Esophagus squamous epithelium (tissue), 5 donors: Measurements from ENCODE around the gene OR10AD1. TPM values are rescaled to one million over a fixed set of nuclear protein-coding genes. Genes with fewer than 3 reads are reported as not detected.

Source experiments
- DNase-seq: peaks from one replicate; lab custom pipeline; 2025; lab: John Stamatoyannopoulos, UW
- H3K27ac ChIP-seq, 4 donors: fragments of 200-600 bp; sonication (generic); one replicate each; pipeline ENCODE4 v1.5.1; 2016 to 2019; ENCODE audit warnings: mild to moderate bottlenecking in 1 of 4
- H3K27me3 ChIP-seq, 4 donors: fragments of 200-600 bp; sonication (generic); 1 replicate in 3 of 4; 2 replicates in 1 of 4; pipeline versions ENCODE4 v1.5.1 to v1.6.0; 2017 to 2021; ENCODE audit warnings: antibody characterized with exemption in 1 of 4
- H3K36me3 ChIP-seq, 3 donors: fragments of 200-600 bp; sonication (generic); one replicate each; pipeline ENCODE4 v1.5.1; 2016 to 2019
- H3K4me1 ChIP-seq, 3 donors: fragments of 200-600 bp; sonication (generic); one replicate each; pipeline ENCODE4 v1.5.1; 2017 to 2019
- H3K4me3 ChIP-seq, 4 donors: fragments of 200-600 bp; sonication (generic); 1 replicate in 3 of 4; 2 replicates in 1 of 4; pipeline ENCODE4 v1.5.1; 2016 to 2019; ENCODE audit warnings: mild to moderate bottlenecking in 2 of 4, moderate library complexity in 1 of 4
- H3K9me3 ChIP-seq, 3 donors: fragments of 200-600 bp; sonication (generic); one replicate each; pipeline ENCODE4 v1.5.1; 2016 to 2019
- CTCF ChIP-seq, 6 experiments: fragments of 450-650 bp in 4 of 6; fragments of 200-600 bp in 2 of 6; sonication (generic) in 2 of 6; IDR thresholded peaks; one replicate each; pipeline ENCODE4 v1.5.1; 2016 to 2019; ENCODE audit warnings: antibody characterized with exemption in 6 of 6, mild to moderate bottlenecking in 4 of 6, moderate library complexity in 4 of 6
- POLR2A ChIP-seq, 4 donors: fragments of 450-650 bp; IDR thresholded peaks; one replicate each; pipeline ENCODE4 v1.6.1; 2017; ENCODE audit warnings: antibody characterized with exemption in 4 of 4, mild to moderate bottlenecking in 4 of 4, moderate library complexity in 3 of 4
- WGBS, 2 donors: methylation state at CpG; one replicate each; pipeline ENCODE4 v1.1.5; 2018; 5-methylcytosine and 5-hydroxymethylcytosine counted together
- intact Hi-C: fragments of 100-400 bp; cut with DNase I; formaldehyde crosslinking; loops from one replicate; pipeline ENCODE4 v1.15.0; 2022
- total RNA-seq, 4 donors: library from RNA; depleted of rRNA; stranded (reverse); fragments of >200 nt; gene quantifications; one replicate each; pipeline ENCODE4 v1.1.0, GENCODE V29; 2016
- donor health status: DM: yes; HTN: yes; CAD: no.

The OR10AD1 gene
- total RNA-seq, 4 donors from 2014 or later: not detected

DNA sequence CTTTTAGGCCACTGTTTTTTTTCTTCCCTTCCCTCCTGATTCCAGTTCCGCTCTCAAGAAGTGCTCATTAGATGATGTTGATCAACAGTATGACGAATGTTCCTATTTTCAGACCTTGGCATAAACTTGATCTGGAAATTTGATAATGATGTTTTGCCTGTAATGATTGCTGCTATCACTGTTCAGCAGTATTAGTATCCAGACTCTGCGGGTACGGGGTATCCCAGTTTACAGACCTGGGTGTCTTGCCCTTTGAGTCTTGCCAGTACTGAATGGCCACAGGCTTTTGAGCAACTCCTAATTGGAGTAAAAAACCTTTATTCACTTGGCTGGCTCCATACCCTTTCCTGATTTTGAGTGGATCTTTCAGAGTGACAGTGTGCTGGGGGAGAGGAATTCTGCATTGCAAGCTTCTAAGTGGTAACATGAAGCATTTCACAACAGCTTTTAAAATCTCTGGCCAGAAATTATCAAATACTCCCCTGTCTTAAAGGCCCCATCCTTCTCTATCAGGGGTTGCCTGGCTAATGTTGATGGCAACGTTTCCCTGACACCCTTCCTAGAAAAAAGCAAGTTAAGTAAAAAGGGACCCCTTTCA is 39.8 kb downstream of the OR10AD1 start:
- intact Hi-C loops: loop anchor here (10.0 kb wide), 1 partner anchor 198 kb away; the partner anchor contains the start of gene TMEM106C
- TF ChIP-seq CTCF (IDR thresholded peaks at IDR 0.05) (no peak), POLR2A (IDR thresholded peaks at IDR 0.05) (no peak)
- peaks cover 0 to under 1% (median 0%) of the 10 kb centered on the region in 3 donors for H3K4me1 ChIP-seq
- H3K4me3 ChIP-seq: no peak overlapping the region
- peaks cover 0 to 28% (median 1%) of the 10 kb centered on the region in 4 donors for H3K27me3 ChIP-seq
- 59 to 64% methylated on average over 5 of the region's 5 CpGs for WGBS, 2 donors
- no peaks in the 10 kb centered on the region for H3K9me3 ChIP-seq
- no peak overlapping the region for H3K27ac ChIP-seq
- no peaks in the 10 kb centered on the region for H3K36me3 ChIP-seq
- DNase-seq: no peak

- 35% methylated on average over 2 of the region's 2 CpGs; no CpG with 5 or more reads in 1 of the 2 donors for WGBS, 2 donors
- TF ChIP-seq POLR2A (IDR thresholded peaks at IDR 0.05) (no peak), CTCF (IDR thresholded peaks at IDR 0.05) (no peak)
- Histone ChIP-seq H3K4me3 (no peak overlapping the region), H3K4me1 (peaks cover 3 to 18% (median 9%) of the 10 kb centered on the region in 3 donors), H3K27me3 (peaks cover 0 to 15% (median 1%) of the 10 kb centered on the region in 4 donors), H3K36me3 (no peaks in the 10 kb centered on the region), H3K27ac (no peak overlapping the region), H3K9me3 (no peaks in the 10 kb centered on the region)
- DNase-seq: no peak
- intact Hi-C loops: loop anchor here (10.0 kb wide), 1 partner anchor 196 kb away; the partner anchor contains the start of gene TMEM106C
These were observed 42.3 kb downstream of the OR10AD1 start for GRCh38 chr12:48160807-48161206.

- DNase-seq: no peak
- TF ChIP-seq POLR2A (IDR thresholded peaks at IDR 0.05) (no peak), CTCF (IDR thresholded peaks at IDR 0.05) (no peak)
- WGBS, 2 donors: 77 to 82% methylated on average over 5 of the region's 5 CpGs
These were observed 43.0 kb downstream of the OR10AD1 start for GRCh38 chr12:48160046-48160445.

GRCh38 chr12:48157889-48158370 is 45.2 kb downstream of the OR10AD1 start:
- H3K36me3 ChIP-seq: peaks cover 0 to 16% (median 0%) of the 10 kb centered on the region in 3 donors
- no peak for DNase-seq
- no peaks in the 10 kb centered on the region for H3K9me3 ChIP-seq
- peaks cover 3 to 23% (median 9%) of the 10 kb centered on the region in 3 donors for H3K4me1 ChIP-seq
- H3K27ac ChIP-seq: peak overlapping the region; percentile 83 to 92 (median 87)
- intact Hi-C loops: no loop called here
- H3K4me3 ChIP-seq: peak overlapping the region; percentile 67 to 99 (median 79)
- TF ChIP-seq CTCF (IDR thresholded peaks at IDR 0.05) (no peak), POLR2A (IDR thresholded peaks at IDR 0.05) (no peak)
- 49 to 59% methylated on average over 3 of the region's 3 CpGs for WGBS, 2 donors
- H3K27me3 ChIP-seq: peaks cover 0 to 2% (median 0%) of the 10 kb centered on the region in 4 donors

More at GRCh38 chr12:48160046-48160445, 43.0 kb downstream of the OR10AD1 start:
- H3K9me3 ChIP-seq: no peaks in the 10 kb centered on the region
- intact Hi-C loops: loop anchor here (10.0 kb wide), 1 partner anchor 195 kb away; the partner anchor contains the start of gene TMEM106C
- no peaks in the 10 kb centered on the region for H3K36me3 ChIP-seq
- H3K4me1 ChIP-seq: peaks cover 3 to 23% (median 9%) of the 10 kb centered on the region in 3 donors
- H3K27me3 ChIP-seq: peaks cover 0 to 10% (median 1%) of the 10 kb centered on the region in 4 donors
- H3K4me3 ChIP-seq: no peak overlapping the region
- H3K27ac ChIP-seq: no peak overlapping the region
